Fibroblast of peridontal ligament (primary cell): ENCODE data around the gene KIAA0513.

ENCODE experiments used
- DNase-seq: peaks from one replicate; pipeline ENCODE4 v3.0.0-alpha.2; 2010; ENCODE audit errors: extremely low read depth

Gene KIAA0513

DNA sequence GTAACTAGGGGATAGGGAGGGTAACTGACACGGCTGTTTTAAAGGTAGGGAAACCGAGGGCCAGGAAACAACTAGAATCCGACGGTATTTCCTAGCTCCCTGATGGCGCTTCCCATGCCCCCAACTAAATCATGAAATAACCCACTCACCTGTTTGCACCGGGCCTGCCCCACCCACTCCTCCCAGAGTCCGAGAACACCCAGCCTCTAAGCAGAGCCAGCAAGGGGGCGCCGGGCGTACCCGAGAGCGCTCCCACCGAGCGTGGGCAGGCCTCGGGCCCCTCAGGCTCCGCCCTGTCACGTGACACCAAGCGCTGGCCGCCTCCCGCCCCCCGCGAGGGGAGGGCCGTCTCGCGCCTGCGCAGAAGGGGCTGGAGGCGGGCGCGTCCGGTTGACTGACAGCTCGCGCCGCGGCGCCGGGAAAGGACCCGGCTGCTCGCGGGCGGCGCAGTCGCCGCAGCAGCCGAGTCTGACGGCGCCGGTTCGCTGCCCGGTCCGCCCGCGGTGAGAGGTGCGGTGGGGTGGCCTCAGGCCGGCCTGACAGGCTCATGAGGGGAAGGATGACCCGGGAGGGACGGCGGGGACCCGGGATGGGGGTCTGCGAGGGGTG is at the start of gene KIAA0513:
TSS of gene KIAA0513 (plus strand) at position 447 of the 609 bp plus-strand sequence. CDS start 39,277 bp downstream, outside the sequence.
- peak; percentile 87 for DNase-seq

GRCh38 chr16:84979516-84979915 is 48.1 kb upstream of the KIAA0513 start:
- DNase-seq = no peak

DNA sequence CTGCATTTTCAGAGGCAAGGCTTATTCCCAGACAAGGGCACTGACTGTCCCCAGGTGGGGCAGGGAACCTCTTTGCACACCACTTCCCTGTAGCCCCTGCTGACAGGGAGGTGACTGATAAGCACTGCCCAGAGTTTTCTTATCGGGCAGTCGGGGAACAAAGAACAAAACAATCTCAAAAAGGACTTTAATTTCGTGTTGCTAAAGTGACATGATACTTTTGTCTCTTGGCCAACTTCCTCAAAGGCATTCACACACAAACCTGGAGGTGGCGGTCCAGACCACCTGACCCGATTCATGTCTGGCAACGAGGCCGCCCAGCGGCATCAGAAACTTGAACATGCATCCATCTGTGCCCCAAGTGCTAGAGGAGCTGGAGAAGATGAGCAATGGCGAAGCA is 45.2 kb upstream of the KIAA0513 start:
- no peak for DNase-seq

GRCh38 chr16:84985079-84986065 is 42.2 kb upstream of the KIAA0513 start:
- peak; percentile 95 for DNase-seq

DNA sequence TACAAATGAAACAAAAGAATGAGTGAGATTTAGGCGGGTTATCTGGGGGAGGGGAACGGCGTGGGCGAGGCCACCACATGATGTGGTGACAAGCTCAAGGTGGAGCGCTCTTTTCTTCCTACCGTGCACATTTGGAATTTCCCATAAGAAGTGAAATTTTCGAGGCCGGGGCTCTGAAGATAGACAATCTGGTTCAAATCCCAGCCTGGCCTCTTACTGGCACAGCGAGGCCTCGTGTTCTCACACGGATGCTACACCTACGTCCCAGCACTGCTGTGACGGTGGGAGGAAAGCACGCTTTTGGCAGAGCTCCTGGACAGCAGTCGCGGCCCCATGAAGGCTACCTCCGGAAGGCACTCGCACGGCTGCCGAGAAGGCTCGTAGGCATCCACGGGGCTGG is 41.5 kb upstream of the KIAA0513 start:
- DNase-seq = no peak

- no peak for DNase-seq
Measured at GRCh38 chr16:84986879-84987278, 40.7 kb upstream of the KIAA0513 start.

GRCh38 chr16:84988328-84989080 is 39.1 kb upstream of the KIAA0513 start:
- no peak for DNase-seq

DNA sequence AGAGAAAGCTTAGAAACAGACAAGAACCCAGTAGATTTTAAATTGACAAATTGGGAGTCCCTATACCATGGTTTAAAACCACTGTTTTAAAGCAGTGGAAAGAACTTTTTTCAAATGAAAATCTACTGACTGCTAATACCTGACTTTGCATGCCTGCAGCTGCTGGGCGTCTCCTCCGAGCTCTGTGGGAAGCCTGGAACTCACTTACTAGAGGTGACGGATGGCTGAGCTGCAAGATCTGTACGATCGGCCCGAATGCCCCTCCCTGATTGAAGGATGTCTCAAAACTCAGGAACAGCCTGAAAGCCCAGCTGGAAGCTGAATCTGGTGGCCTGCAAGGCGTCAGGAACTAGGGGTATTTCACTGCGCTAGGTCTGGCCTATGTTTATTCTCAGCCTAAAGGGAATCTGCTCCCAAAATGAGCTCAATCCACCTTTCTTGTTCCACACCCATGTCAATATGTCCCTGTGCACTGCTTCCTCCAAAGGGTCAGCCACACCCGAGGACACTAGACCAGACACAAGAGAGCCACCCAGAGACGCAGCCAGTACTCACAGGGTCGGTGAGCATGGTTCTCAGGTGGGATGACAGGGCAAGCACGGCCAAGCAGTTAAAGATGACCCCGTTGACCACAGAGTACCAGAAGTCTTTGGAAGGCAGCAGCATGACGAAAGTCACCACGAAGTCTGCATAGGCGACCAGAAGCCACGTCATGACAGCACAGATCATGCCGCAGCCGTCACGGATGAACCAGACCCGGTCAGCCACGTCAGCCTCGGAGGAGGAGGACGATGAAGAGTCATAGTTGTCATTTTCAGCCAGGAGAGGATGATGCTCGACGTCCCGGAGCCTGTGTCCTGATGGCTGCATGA is 37.6 kb upstream of the KIAA0513 start:
- DNase-seq = no peak

DNA sequence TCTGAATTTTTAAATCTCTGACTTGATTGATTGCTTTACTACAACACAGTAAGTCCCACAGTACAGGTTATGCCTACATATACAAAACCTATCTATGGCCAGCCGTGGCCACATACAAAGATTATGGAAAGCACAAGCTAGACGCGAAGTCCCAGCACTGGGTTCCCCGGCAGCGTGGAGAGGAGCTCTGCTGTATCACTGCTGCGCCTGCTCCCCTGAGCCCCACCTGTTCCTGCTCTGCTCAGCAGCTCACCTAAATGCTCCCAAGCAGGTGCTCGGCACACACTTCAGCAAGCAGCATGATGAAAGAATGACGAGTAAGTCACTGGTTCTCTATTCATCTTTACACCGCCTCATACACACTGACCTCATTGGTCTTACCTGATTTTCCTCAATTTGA is 36.8 kb upstream of the KIAA0513 start:
- no peak for DNase-seq

- DNase-seq = peak; percentile 79
Measured at GRCh38 chr16:84992717-84993075, 34.9 kb upstream of the KIAA0513 start.

DNA sequence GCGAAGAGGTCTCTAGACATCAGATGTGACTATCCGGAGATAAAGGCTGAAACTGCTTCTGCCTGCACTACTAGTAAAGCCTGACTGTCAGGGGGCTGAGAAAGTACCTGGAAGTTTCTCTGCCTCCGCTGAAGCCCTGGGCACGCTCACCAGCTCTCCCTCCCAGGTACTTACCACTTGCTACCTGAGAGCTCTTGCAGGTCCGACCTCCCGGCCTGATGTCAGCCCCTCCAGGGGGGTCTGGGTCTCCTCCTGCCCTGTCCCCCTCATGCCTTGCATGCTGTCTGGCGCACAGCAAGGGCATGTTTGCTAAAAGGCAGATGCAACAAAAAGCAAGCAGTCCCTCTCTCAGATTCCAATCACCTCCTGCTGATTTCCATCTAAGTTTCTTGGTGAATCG is 33.7 kb upstream of the KIAA0513 start:
- DNase-seq = no peak

DNA sequence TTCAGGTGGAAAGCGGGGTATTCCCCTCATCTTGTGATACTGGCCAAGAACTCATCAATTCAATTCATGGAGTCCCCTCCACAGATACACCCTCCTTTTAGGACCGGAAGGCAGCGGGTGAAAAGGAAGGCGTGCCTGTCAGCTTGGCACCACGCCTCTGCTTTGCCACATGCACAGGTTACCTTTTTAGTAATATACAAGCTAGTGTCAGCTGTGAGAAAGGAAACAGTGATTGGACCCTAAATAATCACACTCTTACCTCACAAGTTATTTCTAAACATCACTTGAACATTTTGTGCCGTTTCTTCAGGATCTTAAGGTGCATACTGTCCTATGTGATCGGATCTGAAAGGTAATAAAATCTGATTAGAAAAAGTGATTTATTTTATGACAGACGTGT is 31.9 kb upstream of the KIAA0513 start:
- DNase-seq = no peak

DNA sequence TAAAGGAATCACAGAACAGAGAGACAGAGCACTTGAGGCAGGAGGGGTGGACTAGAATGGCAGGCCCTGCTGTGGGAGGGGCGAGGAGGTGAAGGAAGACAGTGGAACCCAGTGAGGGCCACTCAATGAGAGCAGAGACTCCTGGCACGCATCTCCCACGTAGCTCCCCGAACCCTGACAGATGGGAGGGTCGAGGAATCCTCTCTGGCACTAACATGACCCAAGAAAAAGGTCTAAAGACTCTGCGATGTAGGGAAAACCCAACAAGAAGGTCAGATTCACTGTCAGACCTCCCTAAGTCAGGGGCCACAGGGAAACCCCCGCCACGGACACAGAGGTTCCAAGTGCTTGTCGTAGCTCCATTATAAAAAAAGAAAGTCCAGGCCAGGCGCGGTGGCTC is 31.2 kb upstream of the KIAA0513 start:
- no peak for DNase-seq

DNA sequence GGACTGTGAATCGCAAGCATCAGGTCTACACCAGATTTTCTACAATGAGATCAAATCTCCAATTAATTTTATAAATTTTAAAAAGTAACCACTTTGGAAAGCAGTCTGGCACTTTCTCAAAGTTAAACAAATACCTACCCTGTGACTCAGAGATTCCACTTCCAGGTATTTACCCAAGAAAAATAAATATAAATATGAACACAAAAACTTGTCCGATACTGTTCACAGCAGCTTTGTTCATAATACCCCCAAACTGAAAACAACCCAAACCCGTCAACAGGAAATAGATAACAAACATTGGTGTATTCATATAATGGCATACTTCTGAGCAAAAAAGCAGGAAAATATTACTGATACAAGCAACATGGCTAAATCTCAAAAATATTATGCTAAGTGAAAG is 28.4 kb upstream of the KIAA0513 start:
- peak; percentile 38 for DNase-seq

DNA sequence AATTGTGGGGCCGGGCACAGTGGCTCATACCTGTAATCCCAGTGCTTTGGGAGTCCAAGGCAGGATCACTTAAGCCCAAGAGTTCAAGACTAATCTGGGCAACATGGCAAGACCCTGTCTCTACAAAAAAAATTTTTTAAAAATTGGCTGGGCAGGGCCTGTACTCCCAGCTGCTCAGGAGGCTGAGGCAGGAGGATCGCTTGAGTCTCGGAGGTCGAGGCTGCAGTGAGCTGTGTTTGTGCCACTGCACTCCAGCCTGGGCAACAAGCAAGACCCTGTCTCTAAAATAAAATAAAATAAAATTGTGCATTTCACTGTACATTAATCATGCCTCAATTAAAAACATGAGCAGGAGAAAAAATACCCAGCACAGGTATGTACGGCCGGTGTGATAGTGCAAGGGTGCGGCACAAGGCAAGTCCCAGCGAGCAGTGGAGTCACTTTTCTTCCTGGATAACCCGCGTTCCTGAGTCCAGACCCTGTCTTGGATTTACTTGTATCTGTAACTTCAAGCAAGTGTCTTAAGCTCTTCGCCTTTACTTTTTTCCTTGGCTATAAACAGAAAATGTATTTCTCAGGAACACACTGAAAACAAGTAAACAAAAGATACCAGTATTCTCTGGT is 27.6 kb upstream of the KIAA0513 start:
- DNase-seq = no peak

GRCh38 chr16:85002099-85002541 is 25.5 kb upstream of the KIAA0513 start:
- no peak for DNase-seq

DNA sequence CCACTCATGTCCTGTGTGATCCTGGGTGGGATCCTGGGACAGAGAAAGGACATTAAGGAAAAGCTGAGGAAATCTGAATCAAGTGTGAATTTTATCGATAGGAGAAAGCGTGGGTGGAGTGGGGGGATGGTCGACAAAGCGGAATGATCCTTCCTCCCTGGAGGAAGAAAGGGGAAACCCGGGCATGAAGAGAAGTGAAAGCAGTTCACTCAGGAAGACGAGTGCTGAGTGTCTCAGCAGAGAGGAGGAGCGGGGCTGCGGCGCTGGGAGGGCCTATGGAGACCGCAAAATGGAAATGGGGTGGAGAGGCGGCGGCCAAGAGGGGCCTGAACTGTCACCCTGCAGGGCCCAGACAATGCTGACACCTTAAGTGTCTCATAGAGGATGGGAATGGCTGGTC is 25.0 kb upstream of the KIAA0513 start:
- no peak for DNase-seq

DNA sequence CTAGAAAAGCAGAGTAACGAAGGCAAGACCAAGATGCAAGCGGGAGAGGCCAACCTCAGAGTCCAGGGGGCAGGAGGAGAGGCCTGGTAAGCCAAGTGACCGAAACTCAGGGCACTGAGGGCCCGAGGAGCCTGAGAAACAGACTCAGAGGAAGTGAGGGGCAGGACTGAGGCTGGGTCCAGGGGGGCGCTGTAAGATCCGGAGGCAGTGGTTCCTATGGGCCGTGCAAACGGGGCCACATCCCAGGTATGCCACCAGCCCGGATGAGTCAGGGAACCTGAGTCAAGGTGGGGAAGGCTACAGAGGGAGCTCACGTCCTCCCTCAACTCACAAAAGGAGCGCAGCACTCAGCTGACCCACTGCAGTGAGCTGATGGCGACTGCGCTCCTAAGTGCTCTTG is 24.5 kb upstream of the KIAA0513 start:
- no peak for DNase-seq

GRCh38 chr16:85003725-85004586 is 23.6 kb upstream of the KIAA0513 start:
- no peak for DNase-seq
